LHCN-M2 (cell line): Measurements from ENCODE around the gene MAP2K5. TPM values are rescaled to one million over a fixed set of nuclear protein-coding genes. Genes with fewer than 3 reads are reported as not detected.

Source experiments
- DNase-seq: peaks from one replicate; pipeline ENCODE4 v3.0.0-alpha.2; 2012; ENCODE audit warnings: low read depth
- total RNA-seq: library from RNA; depleted of rRNA; stranded (reverse); fragments of >200 nt; gene quantifications from 2 replicates; pipeline ENCODE4 v1.2.3, GENCODE V29; 2014

Gene MAP2K5
- total RNA-seq, 1 experiment from 2014 or later: 4.2 TPM

GRCh38 chr15:67521029-67521782, 21.3 kb upstream of the MAP2K5 start, which contains the start of gene C15orf61:
Gene C15orf61, plus strand, starts transcription at chr15:67521131. Its CDS starts 118 bp downstream, at chr15:67521249.
- peak; percentile 77 for DNase-seq

- peak; percentile 37 for DNase-seq
Observed at GRCh38 chr15:67521783-67522568, 20.5 kb upstream of the MAP2K5 start.

GRCh38 chr15:67523330-67523729, 19.2 kb upstream of the MAP2K5 start:
- DNase-seq: no peak

- no peak for DNase-seq
Observed at GRCh38 chr15:67524235-67524634, 18.3 kb upstream of the MAP2K5 start.

GRCh38 chr15:67528513-67528912, 14.0 kb upstream of the MAP2K5 start:
- DNase-seq: no peak

GRCh38 chr15:67531379-67531914, 11.1 kb upstream of the MAP2K5 start:
- DNase-seq: peak; percentile 71

GRCh38 chr15:67533873-67534272, 8.6 kb upstream of the MAP2K5 start:
- DNase-seq: no peak

GRCh38 chr15:67534360-67534759, 8.1 kb upstream of the MAP2K5 start:
- DNase-seq: no peak

- DNase-seq: no peak
Observed at GRCh38 chr15:67537771-67538170, 4.7 kb upstream of the MAP2K5 start.

- no peak for DNase-seq
Observed at GRCh38 chr15:67543348-67543718, 830 bp downstream of the MAP2K5 start.

GRCh38 chr15:67544475-67544874, 2.0 kb downstream of the MAP2K5 start:
- no peak for DNase-seq

- DNase-seq: no peak
Observed at GRCh38 chr15:67545864-67546263, 3.4 kb downstream of the MAP2K5 start.

- no peak for DNase-seq
Observed at GRCh38 chr15:67547064-67547463, 4.6 kb downstream of the MAP2K5 start.

GRCh38 chr15:67547836-67548235, 5.3 kb downstream of the MAP2K5 start:
- no peak for DNase-seq

GRCh38 chr15:67548236-67548852, 5.8 kb downstream of the MAP2K5 start:
- no peak for DNase-seq

- no peak for DNase-seq
Observed at GRCh38 chr15:67548862-67549651, 6.6 kb downstream of the MAP2K5 start.

GRCh38 chr15:67549736-67550135, 7.2 kb downstream of the MAP2K5 start:
- no peak for DNase-seq

- no peak for DNase-seq
Observed at GRCh38 chr15:67550522-67550921, 8.0 kb downstream of the MAP2K5 start.

GRCh38 chr15:67551207-67551743, 8.8 kb downstream of the MAP2K5 start:
- DNase-seq: no peak

GRCh38 chr15:67554580-67554979, 12.1 kb downstream of the MAP2K5 start:
- no peak for DNase-seq

GRCh38 chr15:67556976-67557570, 14.6 kb downstream of the MAP2K5 start:
- DNase-seq: no peak
